Measurements from ENCODE around the gene SSTR5.

SSTR5 gene

DNA sequence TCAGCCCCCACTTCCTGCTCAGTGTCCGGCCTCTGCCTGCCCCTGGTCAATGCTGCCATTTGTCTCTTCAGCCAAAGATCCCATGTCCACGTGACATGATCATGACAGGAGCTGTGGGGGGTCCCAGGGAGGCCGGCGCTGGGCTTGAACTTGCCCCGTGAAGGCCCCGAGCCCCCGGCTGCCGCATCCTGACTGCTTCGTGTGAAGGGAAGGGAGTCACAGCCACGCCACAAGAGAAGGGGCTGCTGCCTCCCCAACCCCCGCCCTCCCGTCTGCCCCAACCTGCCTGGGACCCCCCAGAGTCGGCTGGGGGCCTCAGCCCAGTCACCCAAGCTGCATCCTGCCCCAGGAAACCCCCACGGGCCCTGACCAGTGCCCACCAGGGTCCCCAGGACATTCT, 14.3 kb upstream of the SSTR5 start:
- no peak overlapping the region for H3K4me3 ChIP-seq (replicated peaks; ENCODE audit: low read depth, low read length)
- no peak for DNase-seq (ENCODE audit: low read depth)
- TF ChIP-seq, protein P1, sequence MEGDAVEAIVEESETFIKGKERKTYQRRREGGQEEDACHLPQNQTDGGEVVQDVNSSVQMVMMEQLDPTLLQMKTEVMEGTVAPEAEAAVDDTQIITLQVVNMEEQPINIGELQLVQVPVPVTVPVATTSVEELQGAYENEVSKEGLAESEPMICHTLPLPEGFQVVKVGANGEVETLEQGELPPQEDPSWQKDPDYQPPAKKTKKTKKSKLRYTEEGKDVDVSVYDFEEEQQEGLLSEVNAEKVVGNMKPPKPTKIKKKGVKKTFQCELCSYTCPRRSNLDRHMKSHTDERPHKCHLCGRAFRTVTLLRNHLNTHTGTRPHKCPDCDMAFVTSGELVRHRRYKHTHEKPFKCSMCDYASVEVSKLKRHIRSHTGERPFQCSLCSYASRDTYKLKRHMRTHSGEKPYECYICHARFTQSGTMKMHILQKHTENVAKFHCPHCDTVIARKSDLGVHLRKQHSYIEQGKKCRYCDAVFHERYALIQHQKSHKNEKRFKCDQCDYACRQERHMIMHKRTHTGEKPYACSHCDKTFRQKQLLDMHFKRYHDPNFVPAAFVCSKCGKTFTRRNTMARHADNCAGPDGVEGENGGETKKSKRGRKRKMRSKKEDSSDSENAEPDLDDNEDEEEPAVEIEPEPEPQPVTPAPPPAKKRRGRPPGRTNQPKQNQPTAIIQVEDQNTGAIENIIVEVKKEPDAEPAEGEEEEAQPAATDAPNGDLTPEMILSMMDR (IDR thresholded peaks at IDR 0.05; ENCODE audit: low read length, missing control alignments): no peak

GRCh38 chr16:1059310-1059709, 13.2 kb upstream of the SSTR5 start:
- no peak overlapping the region for H3K4me3 ChIP-seq (replicated peaks; ENCODE audit: low read depth, low read length)
- TF ChIP-seq, protein P1 (IDR thresholded peaks at IDR 0.05; ENCODE audit: low read length, missing control alignments): no peak
- DNase-seq (ENCODE audit: low read depth): no peak

- TF ChIP-seq, protein P1 (IDR thresholded peaks at IDR 0.05; ENCODE audit: low read length, missing control alignments): no peak
These were observed 11.9 kb upstream of the SSTR5 start for GRCh38 chr16:1060416-1061340.

DNA sequence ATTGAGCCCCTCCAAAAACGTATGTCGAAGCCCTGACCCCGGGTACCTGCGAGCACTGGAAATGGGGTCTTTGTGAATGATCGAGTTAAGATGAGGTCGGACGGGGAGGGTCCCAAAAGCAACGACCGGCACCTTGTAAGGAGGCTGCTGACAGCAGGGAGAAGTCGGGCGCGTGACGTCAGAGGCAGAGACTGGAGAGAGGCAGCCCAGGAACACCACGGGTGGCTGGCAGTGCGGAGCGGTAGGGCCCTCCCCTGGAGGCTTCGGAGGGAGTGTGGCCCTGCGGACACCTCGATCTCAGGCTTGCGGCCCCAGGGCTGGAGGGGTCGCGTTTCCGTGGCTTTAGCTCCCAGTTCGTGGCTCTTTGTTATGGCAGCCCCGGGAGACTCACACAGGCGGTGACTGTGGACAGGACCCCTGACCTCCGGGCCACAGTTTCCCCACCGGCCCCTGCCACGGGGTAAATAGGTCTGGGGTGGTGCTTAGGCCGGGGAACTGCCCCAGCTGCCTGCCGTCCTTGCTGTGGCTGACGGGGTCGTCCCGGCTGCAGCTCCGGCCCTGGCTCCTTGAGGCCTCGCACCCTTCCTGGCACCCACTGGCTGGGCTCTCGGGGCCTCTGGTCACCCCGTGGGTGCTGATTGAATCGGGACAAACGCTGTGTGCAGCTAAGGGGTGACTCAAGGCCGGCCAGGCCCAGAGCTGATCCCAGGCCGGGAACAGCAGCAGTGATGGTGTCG, 10.6 kb upstream of the SSTR5 start:
- no peak overlapping the region for H3K4me3 ChIP-seq (replicated peaks; ENCODE audit: low read depth, low read length)
- TF ChIP-seq, protein P1 (IDR thresholded peaks at IDR 0.05; ENCODE audit: low read length, missing control alignments): no peak
- DNase-seq (ENCODE audit: low read depth): no peak

More at GRCh38 chr16:1060416-1061340, 11.9 kb upstream of the SSTR5 start:
- DNase-seq (ENCODE audit: low read depth): no peak
- H3K4me3 ChIP-seq (replicated peaks; ENCODE audit: low read depth, low read length): no peak overlapping the region

GRCh38 chr16:1062895-1063294, 9.7 kb upstream of the SSTR5 start:
- no peak for DNase-seq (ENCODE audit: low read depth)
- H3K4me3 ChIP-seq (replicated peaks; ENCODE audit: low read depth, low read length): no peak overlapping the region
- TF ChIP-seq, protein P1 (IDR thresholded peaks at IDR 0.05; ENCODE audit: low read length, missing control alignments): no peak

DNA sequence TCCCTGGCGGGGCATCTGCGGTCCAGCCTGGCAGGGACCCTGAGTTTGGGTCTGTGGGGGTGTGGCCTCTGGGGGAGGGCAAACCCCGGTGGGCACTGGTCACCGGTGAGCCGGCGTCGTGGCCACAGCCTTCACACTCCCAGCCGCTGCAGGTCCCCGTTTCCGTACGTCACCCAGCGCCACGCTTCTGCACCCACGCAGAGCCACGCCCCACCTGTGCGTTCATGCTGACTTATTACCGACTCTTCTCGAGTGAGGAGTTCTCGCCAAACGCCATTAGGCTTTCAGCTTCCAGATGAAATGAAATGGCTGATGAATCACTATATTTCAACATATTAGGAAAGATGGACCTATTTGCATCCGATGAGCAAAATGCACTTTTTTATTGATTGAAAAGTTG, 8.8 kb upstream of the SSTR5 start:
- TF ChIP-seq, protein P1 (IDR thresholded peaks at IDR 0.05; ENCODE audit: low read length, missing control alignments): no peak
- no peak for DNase-seq (ENCODE audit: low read depth)
- H3K4me3 ChIP-seq (replicated peaks; ENCODE audit: low read depth, low read length): no peak overlapping the region
